Activated T-cell treated with anti-CD3 and anti-CD28 coated beads, Interleukin-2, amount 50 U/mL, for 1 hour (primary cell): ENCODE results near the gene TCF3.

ENCODE experiments used
- DNase-seq: peaks from one replicate; pipeline ENCODE4 v3.0.0-alpha.2; 2020

The TCF3 gene

DNA sequence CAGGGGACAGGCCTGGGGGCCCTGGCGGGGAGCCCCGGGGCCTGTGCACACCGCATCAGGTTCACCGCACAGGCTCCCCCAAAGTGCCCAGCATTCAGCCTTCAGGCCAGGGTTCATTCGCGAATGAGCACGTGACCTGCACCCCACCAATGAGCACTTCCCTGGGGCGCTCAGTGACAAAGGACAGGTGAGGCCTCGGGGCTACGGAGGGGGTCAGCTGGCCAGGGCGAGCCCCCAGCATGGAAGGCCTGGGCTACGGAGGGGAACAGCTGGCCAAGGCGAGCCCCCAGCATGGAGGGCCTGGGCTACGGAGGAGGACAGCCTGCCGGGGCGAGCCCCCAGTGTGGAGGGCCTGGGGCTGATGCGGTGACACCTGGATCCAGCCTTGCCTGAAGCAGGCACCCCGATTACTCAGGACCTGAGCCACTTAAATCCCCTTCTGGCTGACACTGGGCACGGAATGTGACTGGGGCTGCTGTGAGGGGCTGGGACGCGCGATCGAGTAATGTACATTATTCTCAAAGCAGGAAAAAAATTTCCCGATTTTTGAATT is 23.1 kb downstream of the TCF3 start:
- DNase-seq: no peak

DNA sequence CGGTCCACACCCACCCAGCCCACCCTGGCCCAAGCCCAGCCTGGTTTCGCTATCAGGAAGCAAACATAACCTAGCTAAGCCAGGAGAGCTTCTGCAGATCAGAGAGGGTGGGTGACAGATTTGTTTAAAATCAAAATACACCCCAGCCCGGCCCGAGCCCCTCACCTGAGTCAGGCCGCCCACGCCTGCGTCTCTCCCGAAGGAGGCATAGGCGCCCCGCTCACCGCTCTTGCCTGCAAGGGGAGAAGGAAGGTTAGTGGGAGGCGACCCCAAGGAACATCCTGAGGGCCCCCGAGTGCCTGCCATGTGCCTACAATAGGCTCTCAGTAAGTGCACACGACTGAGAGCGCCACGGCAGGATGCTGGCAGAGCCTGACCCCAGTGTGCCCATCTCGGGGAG is 25.2 kb downstream of the TCF3 start:
- DNase-seq: no peak

DNA sequence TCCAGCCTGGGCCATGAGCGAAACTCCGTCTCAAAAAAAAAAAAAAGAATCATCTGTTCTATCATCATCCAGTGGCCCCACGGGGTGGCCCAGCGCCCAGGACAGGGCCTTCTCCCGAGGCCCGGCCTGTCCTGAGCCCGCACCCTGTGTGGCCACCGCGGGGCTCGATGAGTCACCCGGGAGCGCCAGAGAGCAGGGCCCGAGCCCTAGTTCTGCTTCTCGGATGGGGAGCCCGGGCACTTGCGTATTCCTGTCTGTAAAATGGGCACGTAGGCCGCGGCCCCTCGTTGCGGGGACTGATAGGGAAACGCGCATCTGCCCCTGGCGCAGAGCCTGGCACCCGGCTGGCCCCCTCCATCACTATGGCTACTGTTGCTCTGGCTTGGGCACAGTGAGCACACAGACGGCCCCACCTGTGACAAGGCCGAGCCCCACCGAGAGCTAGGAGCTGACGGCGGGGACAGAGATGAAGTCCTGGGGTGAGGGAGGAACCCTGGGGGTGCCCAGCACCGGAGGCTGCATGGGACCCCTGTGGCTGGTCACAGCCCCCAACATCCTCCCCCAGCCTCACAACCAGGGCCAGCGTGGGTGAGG is 25.9 kb downstream of the TCF3 start:
- no peak for DNase-seq

DNA sequence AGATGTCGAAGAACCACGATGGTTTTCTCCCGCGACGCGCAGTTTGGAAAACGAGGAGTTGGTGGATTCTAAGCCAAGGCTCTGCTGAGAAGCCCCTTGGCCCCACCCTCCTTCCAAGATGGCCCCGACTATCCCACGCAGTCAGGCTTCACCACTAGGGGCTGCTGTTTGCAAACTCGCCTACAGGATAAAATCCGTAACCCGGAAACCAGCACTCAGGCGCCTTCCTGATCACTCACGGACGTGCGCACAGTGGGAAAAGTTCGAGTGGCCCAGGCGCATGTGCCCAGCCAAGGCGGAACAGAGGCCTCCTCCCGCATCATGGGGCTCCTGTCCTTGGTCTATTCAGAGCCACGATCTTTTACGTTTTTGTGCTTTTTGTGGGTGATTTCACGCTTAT is 28.0 kb downstream of the TCF3 start:
- peak; percentile 64 for DNase-seq

DNA sequence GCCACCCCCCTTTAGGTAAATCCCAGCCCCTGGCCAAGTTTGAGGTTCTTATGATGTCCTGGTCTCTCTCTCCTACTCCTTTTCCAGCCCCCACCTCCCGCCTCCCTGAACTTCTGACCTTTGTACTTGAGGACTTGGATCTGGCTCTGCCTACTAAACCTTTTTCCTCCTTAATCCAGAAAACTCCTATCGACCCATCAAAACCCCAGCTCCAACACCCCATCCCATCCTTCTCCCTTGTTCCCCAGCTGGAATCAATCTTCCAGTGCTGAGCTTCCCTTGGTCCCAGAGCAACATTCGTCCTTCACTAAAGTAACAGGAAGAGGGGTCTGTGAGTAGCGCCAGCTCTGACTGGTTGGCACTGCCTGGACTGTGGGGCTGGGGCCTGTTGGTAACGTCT is 29.9 kb downstream of the TCF3 start:
- DNase-seq: no peak

DNA sequence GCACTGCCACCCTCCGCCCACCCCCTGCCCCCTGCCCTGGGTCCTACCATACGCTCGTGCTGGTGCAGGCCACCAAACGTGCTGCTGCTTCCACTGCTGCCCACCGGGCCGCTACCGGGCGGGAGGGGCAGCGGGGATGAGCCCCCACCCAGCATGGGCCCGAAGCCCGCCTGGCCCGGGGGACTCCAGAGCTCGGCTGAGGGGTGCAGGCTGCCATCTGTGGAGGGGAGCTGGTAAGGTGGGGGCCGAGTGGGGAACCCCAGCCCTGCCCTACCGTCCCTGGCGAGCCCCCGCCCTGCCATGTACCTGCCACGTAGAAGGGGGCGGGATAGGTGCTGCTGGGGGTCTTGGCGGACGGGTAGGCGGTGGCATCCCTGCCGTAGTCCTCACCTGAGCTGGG is 30.4 kb downstream of the TCF3 start:
- no peak for DNase-seq

DNA sequence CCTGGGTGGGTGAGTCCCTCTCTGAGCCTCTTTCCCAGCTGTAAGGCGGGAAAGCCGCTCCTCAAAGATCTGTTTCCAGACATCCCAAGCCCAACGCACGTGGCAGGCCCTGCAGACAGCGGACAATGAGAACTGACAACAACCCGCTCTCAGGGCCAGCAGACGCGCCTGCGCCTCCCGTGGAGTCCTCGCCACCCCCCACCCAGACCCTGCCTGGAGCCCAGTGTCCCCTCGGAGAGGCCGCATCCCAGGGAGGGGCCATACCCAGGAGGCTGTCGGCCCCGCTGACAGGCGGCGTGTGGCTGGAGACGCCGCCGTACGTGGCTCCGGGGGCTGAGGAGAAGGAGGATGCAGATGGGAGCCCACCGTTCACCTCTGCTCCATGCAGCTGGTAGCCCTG is 30.8 kb downstream of the TCF3 start:
- no peak for DNase-seq

DNA sequence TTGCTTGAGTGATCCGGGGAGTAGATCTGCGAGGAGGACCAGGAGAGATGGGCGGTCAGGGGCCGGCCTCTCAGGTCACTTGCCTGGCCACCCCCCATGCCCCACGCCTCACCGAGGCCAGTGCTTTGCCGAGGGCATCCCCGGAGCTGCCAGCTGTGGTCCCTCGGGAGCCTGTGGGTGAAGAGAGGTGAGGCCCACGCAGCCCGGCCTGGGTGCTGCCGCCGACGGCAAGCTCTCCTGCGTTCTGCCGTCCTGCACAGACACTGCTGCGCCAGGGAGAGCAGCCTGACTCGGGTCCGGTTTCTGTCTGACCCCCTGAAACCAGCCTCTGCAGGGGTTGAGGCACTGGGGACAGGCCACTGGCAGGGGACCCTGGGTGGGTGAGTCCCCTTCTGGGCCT is 31.4 kb downstream of the TCF3 start:
- no peak for DNase-seq

DNA sequence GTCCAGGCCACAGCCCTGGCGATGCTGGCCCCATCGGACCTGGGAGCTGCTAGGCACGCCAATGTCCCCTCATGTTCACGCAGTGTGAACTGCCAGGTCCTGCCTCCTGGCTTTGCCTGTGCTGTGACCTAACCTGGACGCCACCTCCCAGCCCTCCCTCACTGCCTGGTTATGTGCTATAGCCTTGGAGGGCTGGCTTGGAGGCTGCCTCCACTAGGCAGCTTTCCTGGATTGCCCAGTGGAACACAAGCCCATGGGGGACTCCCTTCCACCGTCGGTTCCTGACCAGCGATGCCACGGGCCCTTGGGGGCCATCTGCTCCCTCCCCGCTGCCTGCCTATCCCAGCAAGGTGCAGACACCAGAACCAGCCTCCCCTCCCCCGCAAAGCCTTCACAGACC is 31.9 kb downstream of the TCF3 start:
- no peak for DNase-seq

DNA sequence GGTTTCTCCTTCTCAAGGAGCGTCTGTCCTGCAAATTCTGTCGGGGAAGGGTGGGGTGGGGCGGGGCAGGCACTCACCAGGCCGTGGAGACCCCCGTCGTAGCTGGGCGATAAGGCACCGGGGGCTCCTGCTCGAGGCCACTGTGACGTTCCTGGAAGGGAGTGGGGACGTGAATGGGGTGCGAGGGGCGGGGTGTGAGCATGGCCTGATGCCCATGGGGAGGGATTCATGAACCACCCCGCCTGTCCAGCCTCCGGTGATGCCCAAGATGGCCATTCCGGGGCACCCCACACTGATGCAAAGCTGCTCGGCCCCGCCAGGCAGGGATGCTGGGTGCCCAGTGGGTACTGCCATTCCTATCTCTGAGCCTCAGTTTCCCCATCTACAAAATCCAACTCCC is 32.7 kb downstream of the TCF3 start:
- DNase-seq: no peak

DNA sequence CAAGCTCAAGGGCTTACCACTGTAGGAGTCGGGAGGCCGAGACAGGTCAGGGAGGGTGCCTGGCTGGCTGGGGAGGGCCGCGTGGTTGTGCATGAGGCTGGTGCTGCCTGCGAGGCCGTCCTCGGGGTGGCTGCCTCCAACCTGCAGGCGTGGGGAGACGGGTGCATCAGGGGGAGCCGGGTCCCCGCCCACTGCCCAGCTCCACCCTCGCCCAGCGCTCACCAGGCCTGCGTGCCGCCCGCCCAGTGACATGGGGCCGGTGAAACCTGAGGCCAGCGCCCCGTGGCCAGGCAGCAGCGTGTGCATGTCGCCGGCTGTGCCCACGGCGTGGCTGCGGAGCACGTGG is 33.3 kb downstream of the TCF3 start:
- DNase-seq: no peak

DNA sequence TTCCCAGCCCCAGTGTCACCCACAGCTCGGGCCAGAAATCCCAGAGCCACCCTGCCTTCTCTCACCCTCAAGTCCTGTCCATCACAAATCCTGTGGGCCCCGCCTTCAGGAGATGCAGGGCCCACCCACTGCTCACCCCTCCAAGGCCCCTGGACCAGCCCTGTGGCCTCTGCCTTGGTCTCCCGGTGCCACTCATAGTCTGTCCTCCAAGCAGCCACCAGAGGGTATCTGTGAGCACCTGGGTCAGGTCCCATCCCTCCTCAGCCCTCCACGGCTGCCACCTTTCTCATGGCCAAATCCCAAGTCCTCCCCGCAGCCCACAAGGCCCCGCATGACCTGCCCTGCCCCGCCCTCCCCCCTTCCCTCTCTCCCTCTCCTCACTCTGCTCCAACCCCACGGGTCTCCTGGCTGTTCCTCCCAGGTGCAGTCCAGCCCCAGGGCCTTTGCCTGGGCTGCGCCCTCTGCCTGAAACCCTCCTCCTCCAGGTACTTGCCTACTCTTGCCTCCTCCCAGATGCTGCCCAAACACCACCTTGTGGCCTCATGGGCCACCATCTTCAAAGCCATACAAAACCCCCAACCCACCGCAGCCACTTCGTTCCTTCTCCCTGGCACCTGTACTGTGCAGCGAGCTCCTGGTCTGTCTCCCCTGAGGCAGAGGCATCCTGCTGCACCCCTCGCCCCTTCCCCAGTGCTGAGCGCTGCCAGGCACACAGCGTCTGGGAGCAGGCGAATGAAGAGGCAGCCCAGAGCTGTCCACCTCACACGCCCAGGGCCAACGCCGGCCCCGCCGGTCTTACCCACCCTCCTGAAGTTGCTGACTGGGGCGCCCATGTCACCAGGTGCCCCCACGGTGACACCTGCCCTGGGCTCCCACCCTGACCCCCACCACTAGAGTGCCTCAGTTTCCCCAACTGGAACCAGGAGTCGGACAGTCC is 34.0 kb downstream of the TCF3 start:
- DNase-seq: no peak

DNA sequence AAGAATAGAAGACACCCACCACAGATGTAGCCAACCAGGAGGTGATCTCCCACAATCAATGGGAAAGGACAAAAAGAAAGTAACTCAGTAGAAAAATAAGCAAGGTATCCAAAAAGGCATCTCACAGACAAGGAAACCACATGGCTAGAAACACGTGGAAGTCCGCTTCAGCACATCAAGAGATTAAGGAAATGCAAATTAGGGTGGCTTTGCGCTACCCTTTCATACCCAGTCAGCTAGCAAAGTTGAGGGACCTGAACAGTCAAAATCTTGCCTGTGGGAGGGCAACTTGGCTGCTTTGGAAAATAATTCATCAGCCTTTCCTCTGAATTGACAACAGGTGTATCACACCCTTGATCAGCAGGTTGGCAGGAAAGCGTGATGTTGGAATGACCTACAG is 35.5 kb downstream of the TCF3 start:
- no peak for DNase-seq

DNA sequence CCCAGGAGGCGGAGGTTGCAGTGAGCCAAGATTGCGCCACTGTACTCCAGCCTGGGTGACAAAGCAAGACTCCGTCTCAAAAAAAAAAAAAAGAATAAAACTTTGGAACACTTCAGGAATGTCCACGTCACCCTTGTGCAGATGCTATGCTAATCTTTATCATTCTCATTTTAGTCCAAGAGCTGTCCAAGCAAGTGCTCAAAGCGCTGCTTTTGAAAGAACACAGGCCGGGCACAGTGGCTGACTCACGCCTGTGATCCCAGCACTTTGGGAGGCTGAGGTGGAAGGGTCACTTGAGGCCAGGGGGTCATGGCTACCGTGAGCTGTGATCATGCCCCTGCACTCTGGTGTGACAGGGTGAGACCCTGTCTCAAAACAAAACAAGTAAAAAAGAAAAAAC is 36.0 kb downstream of the TCF3 start:
- DNase-seq: no peak

DNA sequence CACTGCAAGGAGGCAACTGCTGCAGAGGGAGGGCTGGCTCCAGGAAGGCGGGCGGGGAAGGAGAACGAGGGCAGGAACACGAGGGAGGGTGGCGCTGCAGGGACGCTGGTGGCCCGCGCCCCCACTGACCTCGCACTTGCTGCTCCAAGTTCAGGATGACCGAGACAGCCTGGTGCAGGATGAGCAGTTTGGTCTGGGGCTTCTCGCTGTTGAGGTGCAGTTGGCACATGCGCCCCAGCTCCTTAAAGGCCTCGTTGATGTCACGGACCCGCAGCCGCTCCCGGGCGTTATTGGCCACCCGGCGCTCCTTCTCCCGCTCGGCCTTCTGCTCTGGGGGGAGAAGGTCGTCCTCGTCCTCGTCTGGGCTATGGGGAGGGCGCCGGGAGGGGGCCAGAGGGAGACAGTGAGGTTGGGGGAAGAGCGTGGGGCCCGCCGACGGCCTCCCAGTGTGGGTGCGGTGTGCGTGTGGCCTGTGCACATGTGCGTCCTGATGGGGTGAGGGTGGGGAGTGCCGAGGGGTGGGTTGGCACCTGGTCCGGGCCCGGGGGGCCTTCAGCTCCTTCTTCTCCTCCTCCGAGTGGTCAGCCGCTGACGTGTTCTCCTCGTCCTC is 37.2 kb downstream of the TCF3 start:
- DNase-seq: no peak

DNA sequence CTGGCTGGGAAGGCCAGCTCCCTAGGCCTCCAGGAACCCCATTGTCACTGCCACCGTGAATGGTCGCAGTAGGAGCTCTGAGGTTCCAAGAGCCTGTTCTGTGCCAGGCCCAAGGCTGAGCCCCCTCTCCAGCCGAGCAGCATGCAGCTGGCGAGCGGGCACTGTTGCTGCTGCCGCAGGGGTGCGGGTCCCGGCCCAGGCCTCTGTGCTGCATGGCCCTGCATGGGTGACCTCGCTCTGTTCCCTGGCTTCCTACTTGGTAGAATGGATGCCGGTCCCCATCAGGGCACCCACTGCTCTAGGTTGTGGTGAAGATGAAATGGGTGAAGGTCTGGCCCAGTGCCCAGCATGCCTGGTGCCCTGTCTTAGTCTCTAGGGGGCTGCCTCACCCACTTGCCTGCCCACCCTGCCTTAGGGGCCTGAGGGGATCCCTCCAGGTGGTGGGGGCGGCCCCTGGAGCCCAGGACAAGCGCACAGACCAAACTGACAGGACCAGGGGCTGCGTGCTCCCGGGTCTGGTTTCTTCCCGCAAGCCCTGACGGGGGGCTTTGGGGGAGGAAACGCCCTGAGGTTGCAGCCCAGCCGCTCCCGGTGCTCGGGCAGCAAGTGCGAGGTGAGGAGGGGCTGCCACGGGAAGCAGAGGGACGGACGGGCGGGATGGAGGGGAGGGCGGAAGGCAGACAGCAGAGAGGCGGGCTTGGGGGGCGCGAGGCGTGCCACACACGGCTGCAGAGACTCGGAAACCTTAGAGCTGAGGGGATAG is 38.4 kb downstream of the TCF3 start:
- no peak for DNase-seq

DNA sequence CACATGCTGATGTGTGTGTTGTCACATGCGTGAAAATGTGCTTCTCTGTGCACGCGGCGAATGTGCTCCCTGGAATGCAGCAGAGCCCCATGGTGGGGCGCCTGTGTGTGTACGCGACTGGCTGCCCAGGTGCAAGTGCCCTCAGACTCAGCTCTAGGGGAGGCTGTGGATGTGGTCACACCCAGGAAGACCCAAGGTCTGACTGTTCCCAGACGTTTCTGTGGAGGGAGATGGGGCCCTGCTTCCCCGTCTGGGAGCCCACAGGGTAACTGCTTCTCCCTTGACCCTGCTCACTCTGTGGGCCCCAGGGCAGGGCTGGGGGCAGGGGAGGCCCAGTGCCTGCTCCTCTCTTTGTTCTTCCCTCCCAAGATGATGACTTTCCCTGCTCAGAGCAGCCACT is 39.3 kb downstream of the TCF3 start:
- DNase-seq: no peak

DNA sequence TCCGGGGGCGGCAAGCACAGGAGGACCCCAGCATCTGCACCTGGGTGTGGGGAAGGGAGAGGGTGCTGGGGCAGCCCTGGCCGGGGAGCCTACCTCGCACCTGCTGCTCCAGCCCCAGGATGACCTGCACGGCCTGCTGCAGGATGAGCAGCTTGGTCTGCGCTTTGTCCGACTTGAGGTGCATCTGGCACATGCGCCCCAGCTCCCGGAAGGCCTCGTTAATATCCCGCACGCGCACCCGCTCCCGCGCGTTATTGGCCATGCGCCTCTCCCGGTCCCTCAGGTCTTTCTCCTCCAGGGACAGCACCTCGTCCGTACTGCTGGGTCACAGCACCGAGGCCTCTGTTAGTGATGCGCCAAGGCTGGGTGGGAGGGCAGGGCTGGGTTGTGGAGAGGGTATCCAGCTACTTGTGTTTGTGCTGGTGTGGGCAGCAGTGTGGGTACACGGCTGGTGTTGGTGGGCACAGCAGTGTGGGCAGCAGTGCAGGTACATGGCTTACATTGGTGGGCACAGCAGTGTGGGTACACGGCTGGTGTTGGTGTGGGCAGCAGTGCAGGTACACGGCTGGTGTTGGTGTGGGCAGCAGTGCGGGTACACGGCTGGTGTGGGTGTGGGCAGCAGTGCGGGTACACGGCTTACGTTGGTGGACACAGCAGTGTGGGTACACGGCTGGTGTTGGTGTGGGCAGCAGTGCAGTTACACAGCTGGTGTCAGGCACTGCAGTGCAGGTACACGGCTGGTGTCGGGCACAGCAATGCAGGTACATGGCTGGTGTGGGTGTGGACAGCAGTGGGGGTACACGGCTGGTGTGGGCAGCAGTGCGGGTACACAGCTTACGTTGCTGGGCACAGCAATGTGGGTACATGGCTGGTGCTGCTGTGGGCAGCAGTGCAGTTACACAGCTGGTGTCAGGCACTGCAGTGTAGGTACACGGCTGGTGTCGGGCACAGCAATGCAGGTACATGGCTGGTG is 40.0 kb downstream of the TCF3 start:
- no peak for DNase-seq

DNA sequence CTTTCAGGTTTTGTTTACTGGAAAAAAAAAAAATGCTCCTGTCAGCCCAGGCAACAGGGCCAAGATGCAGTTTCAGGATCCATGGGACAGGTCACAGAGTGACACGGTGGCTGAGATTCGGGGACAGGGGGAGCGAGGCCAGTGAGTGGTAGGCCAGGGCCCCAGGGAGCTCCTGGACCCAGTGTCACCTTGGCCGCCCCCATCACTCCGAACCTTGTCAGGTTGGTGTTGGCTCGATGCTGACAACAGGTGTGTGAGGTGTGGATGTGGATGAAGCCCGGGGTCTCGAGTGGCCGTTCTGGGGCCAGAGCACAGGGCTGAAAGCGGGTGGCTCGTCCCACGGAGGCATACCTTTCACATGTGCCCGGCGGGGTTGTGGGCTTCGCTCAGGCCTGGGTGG is 41.1 kb downstream of the TCF3 start:
- no peak for DNase-seq

DNA sequence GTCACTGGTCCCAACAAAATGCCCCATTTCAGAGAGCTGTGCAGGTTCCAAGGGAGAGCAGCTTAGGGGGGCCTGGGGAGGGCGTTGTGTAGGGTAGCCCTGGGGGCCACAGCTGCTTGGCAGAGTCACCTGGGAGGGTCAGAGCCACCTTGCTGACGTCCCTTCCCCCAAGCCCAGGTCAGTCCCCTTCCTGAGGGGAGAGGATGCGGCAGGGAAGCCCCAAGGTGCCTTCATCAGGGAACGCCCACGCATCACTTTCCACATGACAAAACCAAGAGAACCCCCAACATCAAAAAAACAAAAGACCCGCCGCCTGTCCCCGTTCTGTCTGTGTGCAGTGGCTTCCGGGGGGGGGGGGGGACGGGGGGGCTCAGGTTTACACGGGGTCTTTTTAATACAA is 41.8 kb downstream of the TCF3 start:
- DNase-seq: no peak

DNA sequence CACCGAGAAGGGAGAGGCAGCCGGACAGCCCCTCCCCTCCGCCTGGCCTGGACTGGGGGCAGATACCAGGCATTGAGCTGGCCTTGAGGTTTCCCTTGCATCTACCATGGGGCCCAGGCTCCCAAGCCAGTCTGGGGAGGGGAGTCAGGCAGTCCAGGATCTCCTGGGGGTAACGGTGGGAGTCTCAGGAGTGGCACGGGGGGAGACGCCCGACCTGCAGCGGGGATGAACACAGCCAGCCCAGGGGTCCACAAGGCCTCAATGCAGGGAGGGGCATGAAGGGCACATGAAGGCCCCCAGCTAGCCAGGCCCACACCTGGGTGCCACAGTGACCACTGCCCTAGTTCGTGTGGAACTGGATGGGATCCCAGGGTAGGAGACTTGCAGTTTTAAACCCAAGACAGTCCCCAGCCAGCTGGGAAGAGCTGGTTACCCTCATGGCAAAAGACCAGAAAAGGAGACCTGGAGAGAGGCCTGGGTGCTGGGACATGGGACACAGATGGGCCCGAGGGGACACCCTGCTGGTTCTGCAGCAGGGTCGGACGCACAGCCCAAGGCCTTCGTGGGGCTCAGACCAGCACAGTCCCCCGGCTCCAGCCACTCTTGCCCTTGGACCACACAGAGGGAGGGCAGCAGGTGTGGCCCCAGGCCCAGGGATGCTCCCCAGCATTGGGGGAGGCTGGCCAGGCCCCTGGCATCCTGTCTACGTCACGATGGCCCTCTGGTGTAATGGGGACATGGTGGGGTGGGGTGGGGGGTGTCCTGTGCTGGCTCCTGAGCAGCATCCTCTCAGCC is 42.5 kb downstream of the TCF3 start:
- no peak for DNase-seq
